GM18951 (cell line): ENCODE data around the gene MLF2.

ENCODE experiments used
- POLR2A ChIP-seq: IDR thresholded peaks from 4 replicates; pipeline ENCODE4 v1.6.1; 2011; ENCODE audit warnings: mild to moderate bottlenecking; ENCODE audit not compliant: insufficient read length, insufficient read depth; ENCODE audit errors: extremely low read depth
- in situ Hi-C: fragments of 300-500 bp; cut with MboI; formaldehyde crosslinking; loops from one replicate; pipeline ENCODE4 v1.12.0; 2022; ENCODE audit warnings: low sequenced_read_pairs, mixed read lengths, inconsistent platforms; ENCODE audit not compliant: unreplicated experiment

MLF2 gene

DNA sequence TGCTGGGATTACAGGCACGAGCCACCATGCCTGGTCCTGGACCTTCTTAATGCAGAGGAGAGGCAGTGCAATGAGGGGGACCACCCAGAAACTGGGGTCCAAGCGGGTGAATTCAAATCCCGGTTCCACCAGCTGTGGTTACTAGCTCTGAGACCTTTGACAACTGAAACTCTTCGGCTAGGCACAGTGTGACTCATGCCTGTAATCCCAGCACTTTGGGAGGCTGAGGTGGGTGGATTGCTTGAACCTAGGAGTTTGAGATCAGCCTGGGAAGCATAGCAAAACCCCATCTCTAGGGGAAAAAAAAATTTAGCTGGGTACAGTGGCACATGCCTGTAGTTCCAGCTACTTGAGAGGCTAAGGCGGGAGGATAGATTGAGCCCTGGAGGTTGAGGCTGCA, 31.4 kb upstream of the MLF2 start:
- no peak for TF ChIP-seq POLR2A
- in situ Hi-C loops, result no loop called here

GRCh38 chr12:6783828-6784227, 30.9 kb upstream of the MLF2 start:
- in situ Hi-C loops, result no loop called here
- no peak for TF ChIP-seq POLR2A

- TF ChIP-seq POLR2A, result no peak
- in situ Hi-C loops, result no loop called here
Observed at GRCh38 chr12:6782850-6783566, 30.1 kb upstream of the MLF2 start.

- TF ChIP-seq POLR2A, result no peak
- in situ Hi-C loops, result no loop called here
Observed at GRCh38 chr12:6782119-6782518, 29.2 kb upstream of the MLF2 start.

DNA sequence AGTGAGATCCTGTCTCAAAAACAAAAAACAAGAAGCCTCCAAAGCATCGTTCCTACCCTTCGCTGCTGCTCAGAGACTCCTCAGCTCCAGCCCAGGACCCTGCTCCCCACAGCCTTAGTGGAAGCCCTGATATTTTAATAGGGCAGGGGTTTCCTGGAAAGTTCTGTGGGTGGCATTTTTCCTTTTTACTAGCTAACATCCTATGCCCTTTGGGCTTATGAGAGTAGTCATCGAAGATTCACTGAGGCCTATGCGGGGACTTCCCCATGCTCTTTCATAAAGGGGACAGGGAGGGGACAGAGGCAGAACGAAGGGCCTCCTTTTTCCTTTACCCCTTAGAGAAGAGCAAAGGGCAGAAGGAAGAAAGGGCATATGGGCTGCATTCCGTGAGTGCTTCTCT, 27.6 kb upstream of the MLF2 start:
- no peak for TF ChIP-seq POLR2A
- in situ Hi-C loops, result no loop called here

DNA sequence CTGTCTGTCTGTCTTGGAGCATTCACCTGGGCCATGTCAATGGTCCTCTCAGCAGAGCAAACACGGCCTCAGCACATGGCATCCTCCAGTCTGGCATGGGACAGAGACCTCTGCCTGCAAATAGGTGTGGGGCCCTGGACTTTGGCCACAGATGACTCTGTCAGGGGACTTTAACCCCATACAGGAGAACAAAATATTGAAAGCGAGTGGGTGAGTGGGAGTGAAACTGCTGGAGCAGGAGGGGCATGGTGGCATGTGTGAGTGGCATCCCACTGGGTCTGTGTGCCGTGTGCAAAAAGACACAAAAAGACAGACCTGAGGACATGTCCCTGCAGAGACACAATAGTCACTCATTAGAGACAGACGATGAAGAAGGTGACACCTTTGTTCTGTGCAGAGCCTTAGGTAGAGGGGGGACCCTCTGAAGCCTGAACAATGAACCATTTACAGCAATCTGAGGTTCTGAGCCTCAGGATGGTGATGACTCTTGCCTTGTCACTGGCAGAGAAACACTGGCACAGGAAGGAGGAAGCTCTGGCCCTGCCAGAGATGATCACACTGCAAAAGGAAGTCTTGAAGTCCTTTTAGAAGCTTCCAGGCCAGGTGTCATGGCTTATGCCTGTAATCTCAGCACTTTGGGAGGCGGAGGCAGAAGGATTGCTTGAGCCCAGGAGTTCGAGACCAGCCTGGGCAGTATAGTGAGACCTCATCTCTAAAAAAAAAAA, 26.9 kb upstream of the MLF2 start:
- TF ChIP-seq POLR2A, result no peak
- in situ Hi-C loops, result no loop called here

- in situ Hi-C loops, result no loop called here
- no peak for TF ChIP-seq POLR2A
Observed at GRCh38 chr12:6778574-6779550, 25.9 kb upstream of the MLF2 start.

- TF ChIP-seq POLR2A, result no peak
- in situ Hi-C loops, result no loop called here
Observed at GRCh38 chr12:6778217-6778573, 25.3 kb upstream of the MLF2 start.

- in situ Hi-C loops, result no loop called here
- no peak for TF ChIP-seq POLR2A
Observed at GRCh38 chr12:6777386-6777785, 24.4 kb upstream of the MLF2 start.

- no peak for TF ChIP-seq POLR2A
- in situ Hi-C loops, result no loop called here
Observed at GRCh38 chr12:6775185-6776174, 22.5 kb upstream of the MLF2 start.

- in situ Hi-C loops, result no loop called here
- TF ChIP-seq POLR2A, result no peak
Observed at GRCh38 chr12:6774499-6775062, 21.6 kb upstream of the MLF2 start.
